T-helper 1 cell (primary cell): ENCODE results near the gene MTIF2.
"Not testable (repeated sequence)": the region's sequence is repeated elsewhere in the genome, so short reads cannot be mapped to it uniquely, and the experiment has no call there.

Experiments
- DNase-seq, 5 donors: peaks; one replicate each; pipeline ENCODE4 v3.0.0-alpha.2; 2012 to 2020

Gene MTIF2

GRCh38 chr2:55241582-55241981 is 27.4 kb downstream of the MTIF2 start:
- DNase-seq, result not testable (repeated sequence)

- no peak for DNase-seq
Measured at GRCh38 chr2:55239656-55240222, 29.3 kb downstream of the MTIF2 start.

- no peak for DNase-seq
Measured at GRCh38 chr2:55236992-55237543, 32.0 kb downstream of the MTIF2 start.

GRCh38 chr2:55235724-55236538 is 33.1 kb downstream of the MTIF2 start:
- no peak for DNase-seq

GRCh38 chr2:55233658-55233940 is 35.4 kb downstream of the MTIF2 start:
- DNase-seq, result no peak

GRCh38 chr2:55232863-55233657 is 36.0 kb downstream of the MTIF2 start:
- peak; percentile 38 to 56 (median 43) for DNase-seq

- DNase-seq, result peak; percentile 81 to 94 (median 90)
Measured at GRCh38 chr2:55232084-55232862, 36.8 kb downstream of the MTIF2 start, which contains the start of the genes CLHC1 and RPS27A. CLHC1 (minus strand) TSS chr2:55232293; CDS start chr2:55222411, 9,882 bp downstream. RPS27A (plus strand) TSS chr2:55232688; CDS start chr2:55232825, 137 bp downstream.

GRCh38 chr2:55231546-55232083 is 37.4 kb downstream of the MTIF2 start:
- no peak for DNase-seq

- DNase-seq, result no peak
Measured at GRCh38 chr2:55230551-55230950, 38.5 kb downstream of the MTIF2 start.

- DNase-seq, result no peak
Measured at GRCh38 chr2:55229221-55229620, 39.8 kb downstream of the MTIF2 start.

GRCh38 chr2:55228226-55228563 is 40.8 kb downstream of the MTIF2 start:
- DNase-seq, result no peak

- DNase-seq, result peak in 1 of 5 donors; percentile 19
Measured at GRCh38 chr2:55227437-55228225, 41.4 kb downstream of the MTIF2 start.

- no peak for DNase-seq
Measured at GRCh38 chr2:55225481-55226020, 43.5 kb downstream of the MTIF2 start.

- no peak for DNase-seq
Measured at GRCh38 chr2:55224761-55225261, 44.2 kb downstream of the MTIF2 start.

- DNase-seq, result no peak
Measured at GRCh38 chr2:55223958-55224760, 44.9 kb downstream of the MTIF2 start.

- DNase-seq, result no peak
Measured at GRCh38 chr2:55213822-55214221, 55.2 kb downstream of the MTIF2 start.

- DNase-seq, result no peak
Measured at GRCh38 chr2:55204950-55205349, 64.1 kb downstream of the MTIF2 start.

- no peak for DNase-seq
Measured at GRCh38 chr2:55204536-55204935, 64.5 kb downstream of the MTIF2 start.

- no peak for DNase-seq
Measured at GRCh38 chr2:55200416-55200815, 68.6 kb downstream of the MTIF2 start.

GRCh38 chr2:55196526-55196925 is 72.5 kb downstream of the MTIF2 start:
- no peak for DNase-seq
